ENCODE data around the gene PKD1L1. TPM values are rescaled to one million over a fixed set of nuclear protein-coding genes. Genes with fewer than 3 reads are reported as not detected.
"Not testable (repeated sequence)": the region's sequence is repeated elsewhere in the genome, so short reads cannot be mapped to it uniquely, and the experiment has no call there.

PKD1L1 gene
- total RNA-seq, 2 donors from 2014 or later: 0.68 to 1.8 TPM

DNA sequence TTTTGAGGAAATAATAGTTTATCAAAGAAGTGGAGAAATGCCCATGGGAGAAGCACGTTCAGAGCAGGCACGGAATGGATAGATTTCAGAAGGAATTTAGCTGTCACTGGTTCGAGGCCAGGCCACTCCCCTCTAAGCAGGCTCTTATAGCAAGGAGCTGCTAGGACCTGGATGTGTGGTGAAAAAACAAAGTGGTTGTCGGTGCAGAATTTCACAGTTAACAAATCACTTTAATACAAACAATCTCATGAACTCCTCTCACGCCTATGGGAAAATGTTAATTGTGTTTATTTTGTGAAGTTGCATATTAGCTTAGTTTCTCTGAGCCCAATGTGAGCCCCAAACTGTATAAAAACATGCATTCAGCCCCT, 176.3 kb downstream of the PKD1L1 start:
- intact Hi-C loops (cut with DNase I): no loop called here
- DNase-seq (no peak), ATAC-seq (no peak)

DNA sequence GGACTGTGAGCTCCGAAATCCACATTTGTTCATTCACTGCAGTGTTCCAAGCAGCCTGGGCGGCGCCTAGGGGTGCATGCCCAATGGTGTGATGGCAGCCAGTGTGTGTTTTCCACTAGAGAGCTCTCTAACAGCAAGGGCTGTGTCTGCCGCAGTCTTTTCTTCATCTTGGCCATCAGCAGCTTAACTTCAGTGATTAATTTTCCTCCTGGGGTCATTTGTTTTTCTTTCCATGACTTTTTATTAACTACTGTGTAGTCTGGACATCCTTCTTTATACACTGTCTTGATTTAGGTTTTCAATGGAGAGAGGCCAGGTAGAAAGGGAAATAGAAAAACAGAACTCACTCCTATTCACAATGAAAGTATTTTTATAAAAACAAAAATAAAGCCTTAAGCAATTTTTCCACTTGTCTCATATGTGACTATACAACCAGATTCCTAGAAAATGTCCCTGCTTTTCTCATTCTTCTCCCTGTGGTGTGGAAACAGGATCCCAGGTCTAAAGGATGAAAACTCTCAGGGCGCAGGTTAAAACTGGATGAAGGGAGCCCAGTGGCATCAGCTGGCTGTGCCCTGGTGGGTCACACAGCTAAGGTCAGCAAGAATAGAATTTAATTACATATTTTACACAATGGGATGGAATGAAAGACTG, 176.8 kb downstream of the PKD1L1 start:
- intact Hi-C loops (cut with DNase I): no loop called here
- ATAC-seq (peak; percentile 50 to 86), DNase-seq (peak; percentile 31)

DNA sequence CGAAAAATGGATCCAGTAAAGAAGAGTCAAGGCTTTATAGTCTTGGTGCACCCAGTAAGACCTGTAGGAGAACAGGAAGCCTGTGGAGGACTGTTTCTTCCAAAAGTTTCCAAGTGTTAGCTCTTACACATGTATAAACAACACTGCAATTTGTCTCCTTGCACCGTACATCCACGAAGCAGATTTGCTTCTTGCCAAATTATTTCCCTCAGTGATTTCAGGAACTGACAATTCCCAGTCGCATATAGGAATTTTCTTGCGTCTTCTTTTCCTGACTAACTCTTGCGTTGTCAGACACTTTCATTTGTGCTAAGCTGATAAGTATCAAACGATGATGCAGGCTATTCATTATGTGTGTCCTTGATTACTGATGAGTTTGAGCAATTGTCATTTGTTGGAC, 182.1 kb downstream of the PKD1L1 start:
- no peak for ATAC-seq
- intact Hi-C loops (cut with DNase I): no loop called here
- DNase-seq: no peak

DNA sequence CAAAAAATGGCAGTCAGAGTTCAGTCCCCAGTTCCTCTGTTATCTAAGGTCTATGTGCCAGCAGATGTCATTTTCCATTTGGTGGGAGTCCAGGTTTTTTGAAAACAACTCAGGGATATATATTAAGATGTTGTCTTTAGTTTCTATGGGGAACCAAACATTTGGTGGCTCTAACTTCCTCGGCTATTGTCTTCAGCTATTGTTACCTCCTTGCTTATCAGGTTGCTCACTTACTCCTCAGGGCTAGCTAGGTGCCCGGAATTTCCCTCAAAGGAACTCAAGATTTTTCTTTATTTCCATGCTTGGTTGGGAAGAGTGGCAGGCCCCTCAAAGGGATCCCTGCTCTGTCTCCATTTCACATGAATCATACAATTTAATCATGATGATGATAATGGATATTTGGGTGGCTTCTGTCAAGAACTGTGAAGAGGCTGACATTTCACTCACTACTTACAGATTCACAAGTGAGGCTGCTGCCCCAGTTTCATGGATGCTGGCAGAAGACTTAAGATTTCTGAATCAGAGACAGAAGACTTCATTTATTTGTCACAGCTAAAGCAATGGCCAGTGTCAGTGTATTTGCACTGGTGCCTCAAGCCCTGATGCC, 182.8 kb downstream of the PKD1L1 start:
- intact Hi-C loops (cut with DNase I): no loop called here
- no peak for DNase-seq
- no peak for ATAC-seq

DNA sequence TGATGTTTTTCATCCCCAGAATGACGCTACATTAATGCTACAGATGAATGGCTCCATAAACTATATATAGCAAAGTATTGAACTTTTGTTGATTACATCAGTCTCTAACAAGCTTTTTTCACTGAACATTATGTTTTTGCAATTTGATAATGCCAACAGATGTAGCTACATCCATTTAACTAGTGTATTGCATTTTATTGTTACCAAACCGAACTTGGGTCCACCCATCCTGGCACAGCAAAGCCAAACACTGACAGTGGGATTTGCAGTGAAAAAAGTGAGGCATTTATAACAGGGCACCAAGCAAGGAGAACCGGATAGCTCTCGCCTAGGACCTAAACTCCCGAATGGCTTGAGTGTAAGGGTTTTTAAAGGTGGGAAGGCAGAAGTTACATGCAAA, 183.5 kb downstream of the PKD1L1 start:
- intact Hi-C loops (cut with DNase I): no loop called here
- ATAC-seq (no peak), DNase-seq (no peak)

DNA sequence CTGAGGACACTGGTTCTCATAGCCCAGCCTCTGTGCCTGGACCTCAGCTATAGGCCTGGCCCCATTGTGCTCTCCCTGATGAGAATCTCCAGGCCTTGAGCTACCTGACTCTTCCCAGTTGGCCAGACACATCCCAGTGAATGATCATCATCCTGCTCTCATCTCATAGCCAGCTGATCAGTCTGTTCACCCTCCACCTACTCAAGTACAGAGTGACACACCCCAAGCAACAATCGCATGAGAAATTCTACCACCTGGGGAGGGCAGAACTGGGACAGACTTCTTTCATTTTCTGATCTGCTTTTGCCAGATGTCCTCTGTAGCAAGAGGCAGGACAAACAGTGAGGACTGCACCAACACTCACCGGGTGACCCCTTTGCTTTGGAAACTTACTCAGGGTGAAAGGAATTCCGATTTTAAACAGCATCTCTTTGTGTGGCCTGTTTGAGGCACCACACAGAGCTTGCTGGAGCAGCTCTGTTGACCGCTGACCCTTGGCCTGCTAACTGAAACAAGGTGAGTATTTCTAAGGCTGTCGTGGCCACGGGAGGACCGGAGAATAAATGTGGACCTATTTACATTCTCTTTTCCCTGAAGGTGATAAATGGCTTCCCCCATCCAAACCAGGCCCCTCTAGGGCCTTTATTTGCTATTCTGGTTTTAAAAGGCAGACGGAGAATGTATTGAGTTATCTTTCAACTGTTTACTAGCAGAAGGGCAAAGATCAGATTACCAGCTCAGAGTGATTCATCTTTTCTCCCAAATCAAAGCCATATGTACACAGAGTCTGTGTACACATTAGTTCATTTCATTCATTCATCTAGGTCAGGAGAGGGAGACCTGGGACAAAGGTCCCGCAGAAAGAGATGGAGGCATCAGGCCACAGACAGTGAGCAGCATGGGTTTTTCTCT, 184.9 kb downstream of the PKD1L1 start:
- ATAC-seq (no peak), DNase-seq (no peak)
- intact Hi-C loops (cut with DNase I): no loop called here

DNA sequence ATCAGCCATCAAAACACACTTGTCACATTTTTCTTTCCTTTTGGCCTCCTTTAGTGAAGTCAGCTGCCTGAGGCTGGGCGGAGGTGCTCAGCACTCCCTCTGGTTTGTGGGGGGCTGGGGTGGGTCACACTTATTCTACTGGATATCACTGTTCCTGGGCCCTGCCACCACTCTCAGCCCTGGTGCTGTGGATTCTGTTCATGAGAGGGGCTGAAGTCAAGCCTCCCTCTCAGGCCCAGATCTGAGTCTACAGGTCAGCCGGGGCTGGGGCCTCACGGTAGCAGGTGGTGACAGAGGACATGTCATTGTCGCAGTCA, 185.6 kb downstream of the PKD1L1 start:
- intact Hi-C loops (cut with DNase I): no loop called here
- ATAC-seq (no peak), DNase-seq (no peak)

DNA sequence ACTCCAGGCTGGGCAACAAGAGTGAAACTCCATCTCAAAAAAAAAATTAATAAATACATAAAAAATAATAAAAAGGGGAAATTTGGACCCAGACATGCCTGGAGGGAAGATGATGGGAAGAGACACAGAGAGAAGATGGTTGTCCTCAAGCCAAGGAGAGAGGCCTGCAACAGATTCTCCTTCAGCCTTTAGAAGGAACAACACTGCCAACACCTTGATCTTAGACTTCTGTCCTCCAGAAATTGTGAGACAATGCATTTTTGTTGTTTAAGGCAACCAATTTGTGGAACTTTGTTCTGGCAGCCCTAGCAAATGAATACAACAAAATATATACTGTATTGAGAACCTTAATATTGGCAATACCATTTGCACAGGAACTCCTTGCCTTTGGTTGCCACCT, 186.1 kb downstream of the PKD1L1 start:
- DNase-seq (no peak), ATAC-seq (no peak)
- intact Hi-C loops (cut with DNase I): no loop called here

DNA sequence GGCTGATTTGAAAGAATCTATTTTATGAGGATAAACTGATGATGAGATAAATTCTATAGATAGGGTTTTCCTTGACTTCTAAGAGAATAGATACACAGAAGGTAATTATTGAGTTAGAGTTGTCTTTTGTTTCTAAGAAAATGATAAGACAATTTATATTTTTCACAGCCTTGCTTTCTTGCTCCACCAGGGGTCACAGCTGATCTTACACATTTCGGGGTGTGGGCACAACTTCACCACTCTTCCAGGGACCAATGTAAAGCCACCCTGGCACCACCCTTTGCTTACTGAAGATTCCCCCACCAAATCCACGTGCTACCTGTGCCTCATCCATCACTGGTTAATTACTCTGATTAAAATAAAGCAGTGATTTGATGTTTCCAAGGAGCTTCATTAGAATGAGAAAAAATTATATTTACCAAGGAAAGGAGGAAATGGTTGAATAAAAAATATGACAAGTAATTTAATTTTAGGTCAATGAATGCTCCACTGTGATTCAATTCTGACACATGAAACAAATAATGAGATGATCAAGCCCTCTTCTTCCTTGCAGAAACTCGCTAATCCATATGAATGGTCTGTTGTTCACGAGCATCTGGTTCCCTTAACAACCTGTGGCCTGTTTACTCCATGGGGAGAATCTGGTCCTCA, 189.1 kb downstream of the PKD1L1 start:
- ATAC-seq (no peak), DNase-seq (no peak)
- intact Hi-C loops (cut with DNase I): no loop called here

DNA sequence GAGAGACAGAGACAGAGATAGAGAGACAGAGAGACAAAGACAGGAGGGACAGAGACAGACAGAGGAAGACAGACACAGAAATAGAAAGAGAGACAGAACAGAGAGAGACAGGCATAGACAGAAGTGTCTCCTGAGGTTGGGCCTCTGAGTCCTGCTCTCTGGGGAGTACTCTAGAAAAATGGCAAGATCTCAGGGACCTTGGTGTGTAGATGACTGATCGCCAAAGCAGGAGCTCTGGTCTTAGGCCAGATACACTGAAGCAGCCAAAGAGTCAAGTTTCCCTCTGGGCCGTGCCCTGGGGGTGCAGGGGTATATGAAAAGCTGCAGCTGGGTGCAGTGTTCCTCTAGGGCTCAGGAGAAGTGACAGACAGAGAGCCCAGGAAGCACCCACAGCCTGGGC, 189.7 kb downstream of the PKD1L1 start:
- ATAC-seq (peak; percentile 19 to 43), DNase-seq (no peak)
- intact Hi-C loops (cut with DNase I): no loop called here

DNA sequence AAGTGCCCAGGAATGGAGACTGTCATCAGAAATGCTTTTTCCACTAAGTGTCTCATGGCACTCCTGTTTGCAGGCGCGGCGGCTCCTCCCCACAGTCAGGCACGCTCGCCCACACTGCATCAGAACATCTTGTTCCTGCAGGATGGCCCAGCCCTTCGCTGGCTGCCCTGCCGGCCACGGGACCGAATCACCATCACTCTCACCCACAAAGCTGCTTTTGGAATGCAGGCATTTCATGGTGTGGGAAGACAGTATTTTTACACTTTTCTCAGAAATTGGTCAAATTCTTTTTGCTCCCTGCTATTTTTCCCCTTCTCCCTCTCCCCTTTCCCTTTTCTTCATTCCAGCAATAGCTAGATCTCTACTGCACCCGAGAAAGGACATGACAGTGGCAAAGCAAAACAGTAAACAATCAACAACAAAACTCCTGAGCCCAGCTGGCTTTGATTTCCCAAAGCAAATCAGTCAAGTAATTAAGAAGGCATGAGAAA, 190.3 kb downstream of the PKD1L1 start:
- ATAC-seq: peak; percentile 92 to 96
- intact Hi-C loops (cut with DNase I): no loop called here

DNA sequence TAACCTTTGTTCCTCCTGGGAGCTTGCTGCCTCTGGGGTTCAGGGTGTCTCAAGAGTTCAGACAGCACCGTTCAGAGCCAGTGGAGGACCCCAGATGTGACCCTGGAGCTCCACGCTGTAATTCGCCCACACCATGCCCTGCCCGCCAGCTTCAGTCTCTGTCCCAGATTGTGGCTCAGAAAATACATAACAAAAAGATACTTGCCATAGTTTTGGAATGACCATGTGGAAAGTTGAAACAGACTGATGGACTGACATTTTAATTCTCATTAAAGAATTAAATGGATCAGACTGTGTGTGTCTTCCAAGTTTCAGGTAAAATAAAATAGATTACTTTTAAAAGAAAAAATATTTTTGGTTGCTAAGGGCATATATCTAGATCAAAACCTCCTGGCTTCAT, 191.6 kb downstream of the PKD1L1 start:
- intact Hi-C loops (cut with DNase I): no loop called here
- no peak for DNase-seq
- no peak for ATAC-seq

More for the DNA sequence above, 190.3 kb downstream of the PKD1L1 start:
- peak; percentile 70 for DNase-seq

DNA sequence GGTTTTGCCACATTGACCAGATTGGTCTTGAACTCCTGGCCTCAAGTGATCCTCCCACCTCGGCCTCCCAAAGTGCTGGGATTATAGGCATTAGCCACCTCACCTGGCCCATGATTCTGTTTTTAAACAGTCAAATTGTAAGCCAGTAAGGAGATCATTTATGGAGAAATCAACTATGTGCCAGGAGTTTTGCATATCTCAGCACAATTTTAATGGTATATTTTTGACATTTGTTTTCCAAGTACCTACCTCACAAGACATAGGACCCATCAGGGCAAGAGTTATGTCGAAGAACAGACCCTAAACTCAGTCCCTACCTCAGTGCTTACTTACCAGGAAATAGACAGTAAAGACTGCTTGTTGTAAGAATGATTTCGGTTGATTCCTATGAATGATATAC, 193.0 kb downstream of the PKD1L1 start:
- intact Hi-C loops (cut with DNase I): no loop called here
- no peak for DNase-seq
- ATAC-seq: no peak

DNA sequence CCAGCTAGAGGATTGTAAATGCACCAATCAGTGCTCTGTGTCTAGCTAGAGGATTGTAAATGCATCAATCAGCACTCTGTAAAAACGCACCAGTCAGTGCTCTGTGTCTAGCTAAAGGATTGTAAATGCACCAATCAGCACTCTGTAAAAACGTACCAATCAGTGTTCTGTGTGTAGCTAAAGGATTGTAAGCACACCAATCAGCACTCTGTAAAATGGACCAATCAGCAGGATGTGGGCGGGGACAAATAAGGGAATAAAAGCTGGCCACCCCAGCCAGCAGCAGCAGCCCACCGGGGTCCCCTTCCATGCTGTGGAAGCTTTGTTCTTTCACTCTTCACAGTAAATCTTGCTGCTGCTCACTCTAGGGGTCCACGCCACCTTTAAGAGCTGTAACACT, 196.5 kb downstream of the PKD1L1 start:
- ATAC-seq; DNase-seq; intact Hi-C loops (cut with DNase I): not testable (repeated sequence)

DNA sequence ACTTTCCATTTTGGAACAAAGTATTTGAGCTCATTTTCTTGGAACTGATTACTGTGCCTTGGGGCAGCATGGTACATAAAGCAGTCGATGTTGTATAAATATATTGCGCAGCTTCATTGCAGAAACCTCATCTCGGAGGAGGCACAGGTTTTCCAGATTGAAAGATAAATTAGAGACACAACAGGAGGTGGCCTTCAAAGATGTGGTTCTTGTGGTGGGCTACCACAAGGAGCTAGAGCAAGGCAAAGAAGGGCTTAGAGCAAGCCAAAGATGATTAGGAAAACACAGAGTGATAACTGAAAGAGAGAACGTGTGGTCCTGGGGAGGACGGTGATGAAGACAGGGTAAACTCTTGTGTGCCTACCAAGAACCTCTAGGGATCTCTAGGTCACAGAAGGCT, 197.2 kb downstream of the PKD1L1 start:
- ATAC-seq: no peak
- no peak for DNase-seq
- intact Hi-C loops (cut with DNase I): no loop called here

DNA sequence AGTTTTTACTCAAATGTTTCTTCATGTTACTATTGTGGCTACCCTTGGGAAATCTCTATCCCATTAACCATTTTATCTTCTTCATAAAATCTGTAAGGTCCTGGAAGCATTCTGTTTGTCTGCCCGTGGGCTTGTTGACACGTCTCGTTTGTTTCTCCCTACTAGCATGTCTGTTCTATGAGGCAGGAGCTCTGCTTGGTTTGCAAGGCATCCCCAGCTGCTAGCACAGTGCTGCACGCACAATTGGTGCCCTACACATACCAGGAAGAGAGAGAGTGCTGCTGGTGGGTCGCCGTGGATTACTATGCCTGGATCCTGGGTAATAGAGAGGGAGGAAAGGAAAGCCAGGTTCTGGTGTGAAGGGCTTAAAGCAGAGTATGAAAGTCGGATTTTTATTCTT, 200.2 kb downstream of the PKD1L1 start:
- ATAC-seq: no peak
- intact Hi-C loops (cut with DNase I): no loop called here
- DNase-seq: no peak

DNA sequence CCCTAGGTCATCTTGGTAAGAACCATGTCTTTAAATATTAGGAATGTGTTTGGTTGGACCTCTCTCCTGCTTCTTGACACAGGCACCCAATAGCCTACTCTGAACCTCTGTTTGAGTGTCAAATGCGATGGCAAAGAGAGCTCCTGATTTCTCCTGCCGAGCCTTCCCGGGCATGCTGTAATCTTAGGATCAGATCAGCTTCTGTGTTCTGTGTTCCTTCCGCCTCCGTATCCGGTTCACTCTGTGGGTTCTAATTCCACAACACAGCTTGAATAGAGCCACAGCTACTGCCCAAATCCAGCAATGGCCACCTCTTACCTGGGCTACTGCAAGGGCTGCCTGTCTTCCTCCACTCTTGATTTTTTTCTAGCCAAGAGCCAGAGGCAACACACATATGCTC, 201.1 kb downstream of the PKD1L1 start:
- DNase-seq (no peak), ATAC-seq (no peak)
- intact Hi-C loops (cut with DNase I): no loop called here

DNA sequence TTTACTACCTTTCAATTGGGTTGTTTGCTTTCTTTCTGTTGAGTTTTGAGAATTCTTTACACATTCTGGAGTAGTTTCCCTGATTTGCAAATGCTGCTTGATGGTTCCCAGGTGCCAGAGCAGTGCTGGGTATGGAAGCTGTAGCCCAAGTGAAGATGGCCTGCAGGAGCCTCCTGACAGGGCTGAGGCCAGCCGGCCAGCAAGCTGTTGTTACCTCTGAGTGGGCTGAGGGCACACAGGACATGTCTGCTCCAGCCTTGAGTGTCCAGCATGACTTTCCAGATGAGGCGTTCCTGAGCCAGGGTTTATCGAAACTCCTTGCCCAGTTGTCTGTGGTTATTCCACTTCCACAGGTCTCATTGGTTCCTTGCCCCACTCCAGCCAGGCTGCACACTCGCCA, 201.8 kb downstream of the PKD1L1 start:
- intact Hi-C loops (cut with DNase I): no loop called here
- ATAC-seq (no peak), DNase-seq (no peak)

DNA sequence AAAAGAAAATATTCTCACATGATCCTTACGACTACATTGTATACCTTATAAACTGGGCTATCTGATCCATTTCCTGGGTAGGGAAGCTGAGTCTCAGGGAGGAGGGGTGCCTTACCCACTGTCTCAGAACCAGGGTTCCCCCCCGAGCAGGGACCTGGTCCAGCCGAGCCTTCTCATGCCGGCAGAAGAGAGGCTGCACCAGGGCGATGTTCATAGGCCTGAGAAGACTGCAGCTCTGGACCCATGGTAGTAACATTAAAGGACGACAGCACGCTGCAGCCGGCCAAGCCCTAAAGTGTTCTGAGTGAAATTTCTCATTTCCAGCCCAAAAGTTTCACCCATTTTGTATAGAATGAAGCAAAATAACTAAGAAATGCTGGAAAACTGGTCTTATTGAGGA, 203.4 kb downstream of the PKD1L1 start:
- no peak for ATAC-seq
- intact Hi-C loops (cut with DNase I): no loop called here
- no peak for DNase-seq
